HG03457 (cell line): Measurements from ENCODE around the gene MICAL2.

Source experiments
- ATAC-seq: cut with Tn5 transposase; IDR thresholded peaks from one replicate; pipeline ENCODE4 v1.9.1; 2021; ENCODE audit warnings: moderate number of reproducible peaks; ENCODE audit not compliant: unreplicated experiment

The MICAL2 gene

DNA sequence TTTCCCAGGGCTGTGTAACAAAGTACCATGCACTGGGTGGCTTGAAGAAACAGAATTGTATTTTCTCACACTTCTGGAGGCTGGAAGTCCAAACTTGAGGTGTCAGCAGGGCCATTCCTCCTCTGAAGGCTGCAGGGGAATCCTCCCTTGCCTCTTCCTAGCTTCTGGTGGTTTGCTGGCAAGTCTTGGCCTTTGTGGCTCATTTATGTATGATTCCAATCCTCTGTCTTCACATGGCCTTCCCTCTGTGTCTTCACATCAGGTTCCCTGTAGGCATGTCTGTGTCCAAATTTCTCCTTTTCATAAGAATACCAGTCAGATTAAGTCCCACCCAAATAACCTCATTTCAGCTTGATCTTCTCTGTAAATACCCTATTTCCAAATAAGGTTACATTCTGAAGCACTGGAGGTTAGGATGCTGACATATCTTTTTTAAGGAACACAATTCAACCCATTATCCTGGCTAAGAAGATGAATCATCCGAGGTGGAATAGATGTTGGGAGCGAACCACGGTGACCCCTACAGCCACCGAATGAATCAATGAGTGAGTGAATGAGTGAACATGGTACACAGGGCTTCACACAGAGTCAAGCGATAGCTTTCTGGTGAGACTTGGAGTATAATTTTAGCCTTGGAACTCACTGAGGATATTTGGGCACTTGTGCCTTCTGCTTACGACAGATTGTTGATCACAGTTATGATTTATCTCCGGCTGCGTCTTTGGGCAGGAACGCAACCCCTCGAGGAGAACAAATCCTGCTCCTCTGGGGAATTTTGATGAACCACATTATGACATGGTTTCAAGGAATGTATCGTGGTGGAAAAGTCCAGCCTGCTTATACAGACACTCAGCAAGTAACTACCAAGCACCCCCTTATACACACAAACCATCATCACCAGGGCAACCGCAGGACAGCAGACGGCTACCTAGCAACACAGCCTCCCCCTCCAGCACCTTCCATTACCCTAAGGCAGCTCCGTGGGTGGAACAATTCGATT is 34.3 kb upstream of the MICAL2 start:
- ATAC-seq, result no peak

DNA sequence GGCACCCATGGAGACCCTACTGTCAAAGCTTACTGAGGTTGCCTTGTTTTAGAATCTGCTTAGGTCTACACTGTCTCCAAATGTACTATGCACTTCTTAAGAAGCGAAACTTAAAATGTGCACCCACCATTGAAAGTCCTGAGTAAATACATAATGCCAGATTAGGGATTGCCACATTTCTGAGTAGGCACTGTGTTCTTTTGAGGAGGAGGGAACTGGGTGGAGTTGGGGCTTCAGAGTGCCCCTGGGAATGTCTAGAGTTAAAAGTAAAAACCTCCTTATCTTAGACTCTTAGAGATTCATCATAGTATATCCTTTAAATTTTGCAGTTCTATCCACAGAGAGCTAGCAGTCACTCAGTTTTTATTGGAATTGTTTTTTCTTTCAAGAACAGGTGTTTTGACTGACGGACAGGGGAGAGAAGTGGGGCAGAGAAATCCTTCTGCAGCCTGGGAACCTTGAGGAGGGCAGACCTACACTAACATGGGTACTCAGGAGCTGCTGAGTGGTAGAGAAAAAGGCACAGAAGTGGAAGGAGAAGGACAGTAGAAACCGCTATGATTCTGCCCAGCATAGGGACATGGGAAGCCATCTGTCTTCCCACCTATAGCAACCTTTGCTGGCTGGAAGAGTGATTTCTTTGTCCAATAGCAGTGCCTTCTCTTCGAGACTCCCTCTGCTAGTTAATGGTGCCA is 33.4 kb upstream of the MICAL2 start:
- ATAC-seq, result no peak

DNA sequence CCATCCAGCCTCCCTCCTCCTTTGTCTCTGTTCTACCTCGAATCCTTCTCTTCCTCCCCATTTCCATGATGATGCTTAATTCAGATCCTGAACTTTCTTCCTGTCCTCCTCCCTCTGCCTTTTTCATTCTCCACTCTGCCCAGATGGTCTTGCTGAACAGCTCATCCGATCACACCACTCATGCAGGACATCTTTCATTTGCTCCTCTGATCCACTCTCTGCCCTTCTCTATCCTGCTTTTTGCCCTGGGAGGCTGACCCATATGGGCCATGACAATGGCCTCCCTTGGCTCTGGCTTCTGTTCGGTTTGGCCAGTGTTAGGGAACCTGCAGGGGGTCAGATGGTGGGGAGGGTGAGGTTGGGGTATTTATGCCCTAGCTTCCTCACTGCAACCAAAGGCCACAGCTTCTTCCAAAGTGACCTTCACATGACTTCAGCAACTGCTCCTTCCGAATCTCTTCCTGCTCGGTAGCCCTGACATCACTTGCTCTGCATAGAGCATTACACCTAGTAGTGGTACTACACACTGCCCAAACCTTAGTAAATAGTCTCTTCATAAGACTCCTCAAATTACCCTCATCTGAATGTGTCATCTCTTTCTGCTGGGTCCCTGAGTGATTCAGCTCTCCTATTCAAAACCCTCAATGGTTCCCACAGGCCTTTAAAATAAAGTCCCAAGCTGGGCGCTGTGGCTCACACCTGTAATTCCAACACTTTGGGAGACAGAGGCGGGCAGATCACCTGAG is 32.7 kb upstream of the MICAL2 start:
- ATAC-seq, result no peak

DNA sequence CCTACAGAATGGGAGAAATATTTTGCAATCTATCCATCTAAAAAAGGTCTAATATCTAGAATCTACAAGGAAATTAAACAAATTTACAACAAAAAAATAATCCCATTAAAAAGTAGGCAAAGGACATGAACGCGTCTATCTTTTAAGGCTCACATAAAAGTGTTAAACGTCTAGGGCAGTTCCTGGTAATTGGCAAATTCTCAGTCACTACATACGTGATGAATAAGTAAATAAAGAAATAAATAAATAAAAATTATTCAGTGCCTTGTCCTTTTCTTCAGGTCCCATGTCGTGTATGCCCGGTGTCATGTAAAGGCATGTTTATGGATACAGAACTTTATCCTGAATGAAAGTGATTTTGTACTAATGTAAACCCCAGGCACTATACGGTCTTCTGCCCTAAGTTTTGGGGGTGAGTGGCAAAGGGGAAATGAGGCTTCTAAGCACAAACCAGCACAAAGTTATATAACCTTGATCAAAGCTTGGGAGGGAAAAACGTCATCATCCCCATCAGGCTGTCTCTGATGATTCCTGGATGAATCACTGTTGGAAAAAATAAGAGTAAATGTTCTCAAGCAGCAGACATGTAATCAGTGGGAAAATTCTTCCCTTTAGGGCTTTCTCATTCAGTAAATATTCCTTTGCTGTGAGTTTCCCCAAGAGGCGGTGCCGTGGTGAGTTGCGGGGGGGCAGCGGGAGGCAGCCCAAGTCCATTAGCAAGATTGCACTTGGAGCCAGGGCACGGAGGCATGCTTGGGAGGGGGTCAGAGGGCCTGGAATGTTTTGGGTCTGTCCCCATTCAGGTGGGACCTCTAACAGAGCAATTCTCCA is 30.4 kb upstream of the MICAL2 start:
- ATAC-seq, result no peak

DNA sequence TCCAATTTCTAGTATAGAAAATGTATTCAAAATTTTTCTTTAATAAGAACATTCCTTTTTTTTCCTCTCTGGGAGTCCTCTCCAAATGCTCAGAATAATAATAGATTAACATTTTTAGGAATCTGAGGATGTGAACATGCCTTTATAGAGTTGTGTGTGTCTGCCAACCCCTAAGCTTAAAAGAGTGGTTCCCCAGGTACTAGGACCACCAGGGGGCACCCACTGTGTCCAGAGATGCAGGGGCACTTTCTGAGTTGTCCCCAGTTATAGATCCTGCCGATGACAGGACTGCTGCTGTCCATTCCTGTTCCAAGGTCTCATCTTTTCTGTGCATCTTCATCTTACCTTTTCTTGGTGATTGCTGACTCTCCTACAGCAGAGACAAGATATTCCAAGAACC is 27.0 kb upstream of the MICAL2 start:
- no peak for ATAC-seq

DNA sequence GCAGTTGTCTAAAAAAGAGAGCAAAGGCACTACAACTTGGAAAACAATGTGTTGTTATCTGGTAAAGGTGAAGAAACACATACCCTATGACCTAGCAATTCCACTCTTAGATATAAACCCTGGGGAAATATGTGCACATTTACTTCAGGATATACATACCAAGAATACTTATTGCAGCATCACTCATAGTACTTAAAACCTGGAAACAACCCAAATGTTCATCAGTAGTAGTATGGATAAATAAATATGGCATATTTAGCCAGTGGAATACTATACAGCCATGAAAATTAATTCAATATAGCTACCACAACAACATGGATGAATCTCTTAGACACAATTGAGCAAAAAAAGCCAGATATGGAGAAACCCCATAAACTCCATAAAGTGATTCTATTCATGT is 26.1 kb upstream of the MICAL2 start:
- ATAC-seq, result no peak

DNA sequence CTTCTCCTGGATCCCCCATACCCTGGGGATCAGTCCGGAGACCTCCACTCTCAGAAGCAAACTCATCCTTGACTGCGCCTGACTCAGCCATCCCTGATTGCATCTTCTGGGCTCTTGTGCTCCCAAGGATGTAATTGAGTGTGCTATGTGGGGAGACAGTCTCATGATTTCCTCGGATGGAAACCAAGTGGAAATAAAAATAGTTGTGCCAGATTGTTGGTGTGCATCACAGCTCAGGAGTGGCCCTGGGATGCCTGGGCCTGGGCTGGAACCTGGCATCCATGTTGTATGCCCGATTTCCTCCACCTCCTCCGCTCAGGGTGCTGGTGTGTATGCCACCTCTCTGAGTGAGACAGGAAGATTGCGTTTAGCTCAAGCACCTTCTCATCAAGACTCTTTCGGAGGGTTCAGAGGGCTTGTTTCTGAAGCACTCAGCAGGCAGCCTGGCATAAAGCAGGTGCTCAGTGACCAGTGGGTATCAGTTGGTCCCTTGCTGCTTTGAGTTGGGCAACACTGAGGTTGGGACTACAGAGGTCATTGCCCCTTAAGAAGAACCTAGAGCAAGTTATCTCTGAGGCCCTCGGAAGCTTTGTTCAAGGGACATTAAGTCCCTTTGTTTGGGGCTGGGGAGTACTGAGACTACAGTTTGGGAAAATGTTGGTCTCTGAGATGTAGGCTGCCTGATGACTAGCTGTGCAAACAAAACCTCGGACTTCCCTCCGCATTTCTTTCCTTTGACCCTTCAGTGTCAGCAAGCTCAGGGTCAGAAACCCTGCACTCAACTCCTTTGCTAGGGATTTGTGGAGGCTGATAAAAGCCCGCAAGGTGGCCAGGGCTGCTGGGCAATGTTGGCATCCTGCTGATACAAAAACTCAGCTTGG is 24.8 kb upstream of the MICAL2 start:
- ATAC-seq, result no peak

DNA sequence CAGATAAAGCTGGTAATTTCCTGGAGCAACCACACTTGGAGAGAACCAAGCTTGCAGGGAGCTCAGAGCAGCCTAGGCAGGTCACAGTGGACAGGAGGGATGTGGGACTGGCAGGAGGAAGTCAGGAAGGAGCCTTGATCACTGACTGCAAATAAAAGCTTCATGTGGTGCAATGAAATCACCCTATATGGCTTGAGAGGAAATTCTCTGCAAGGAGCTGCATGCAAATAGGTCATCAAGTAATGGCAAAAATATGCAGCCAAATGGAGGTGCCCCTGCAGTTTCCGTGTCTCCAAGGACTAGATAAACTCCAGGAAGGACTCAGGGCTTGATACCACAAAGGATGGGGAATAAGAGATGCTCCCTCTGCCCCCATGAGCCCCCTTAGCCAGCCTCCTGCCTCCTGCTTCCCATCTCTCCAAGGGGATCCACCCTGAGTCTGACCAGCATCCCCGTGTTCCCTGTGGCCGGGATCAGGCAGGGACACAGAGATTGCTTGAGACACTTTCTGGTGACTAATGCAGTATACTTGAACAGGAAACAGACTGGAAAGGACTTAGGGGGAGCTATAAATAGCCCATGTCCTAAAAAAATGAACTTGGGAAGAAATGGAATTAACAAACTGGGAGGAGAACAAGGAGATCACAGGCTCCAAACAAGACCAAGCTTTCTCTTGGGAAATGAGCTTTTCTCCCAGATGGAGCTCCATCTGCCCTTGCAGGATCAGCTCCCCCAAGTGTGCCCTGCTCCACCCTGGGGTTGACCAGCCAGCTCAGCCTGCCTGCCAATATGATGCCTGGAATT is 23.9 kb upstream of the MICAL2 start:
- ATAC-seq, result no peak

DNA sequence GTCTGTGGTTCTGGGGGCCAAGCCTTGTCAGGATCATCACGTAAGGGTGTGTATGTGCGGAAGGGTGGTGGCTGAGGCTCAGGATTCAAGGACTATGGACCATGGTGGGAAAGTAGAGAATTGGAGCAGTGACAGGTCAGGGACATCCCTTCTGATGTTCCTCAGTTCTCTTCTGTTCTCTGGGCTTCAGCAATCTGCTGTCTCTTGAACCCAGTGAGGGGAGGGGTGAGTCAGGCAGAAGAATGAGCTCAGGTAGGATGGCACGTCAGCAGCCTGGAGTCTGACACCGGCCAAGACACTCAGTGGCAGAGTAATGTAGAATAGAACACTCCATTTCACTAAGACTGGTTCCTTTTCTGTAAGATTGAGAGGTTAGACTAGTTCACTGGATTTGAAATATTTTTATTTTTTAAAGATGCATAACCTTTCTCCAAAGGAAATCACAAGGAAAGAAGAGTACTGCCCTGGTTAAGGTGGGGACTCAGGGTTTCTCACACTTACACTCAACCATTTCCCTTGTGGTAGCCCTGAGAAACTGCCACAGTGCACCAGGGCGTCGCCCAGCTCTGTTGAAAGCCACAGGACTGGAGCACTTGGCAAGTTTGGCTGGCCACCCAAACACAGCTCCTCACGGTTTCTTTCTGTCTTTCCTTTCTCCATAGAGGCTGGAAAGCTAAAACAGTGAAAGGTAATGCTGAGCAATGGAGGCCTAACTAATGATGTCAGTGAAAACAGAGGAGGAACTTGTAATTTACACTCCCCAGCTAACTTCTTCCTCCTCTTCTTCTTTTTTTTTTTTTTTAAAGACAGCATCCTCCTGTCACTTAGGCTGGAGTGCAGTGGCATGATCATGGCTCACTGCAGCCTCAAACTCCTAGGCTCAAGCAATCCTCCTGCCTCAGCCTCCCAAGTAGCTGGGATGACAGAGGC is 23.1 kb upstream of the MICAL2 start:
- peak; percentile 67 for ATAC-seq

DNA sequence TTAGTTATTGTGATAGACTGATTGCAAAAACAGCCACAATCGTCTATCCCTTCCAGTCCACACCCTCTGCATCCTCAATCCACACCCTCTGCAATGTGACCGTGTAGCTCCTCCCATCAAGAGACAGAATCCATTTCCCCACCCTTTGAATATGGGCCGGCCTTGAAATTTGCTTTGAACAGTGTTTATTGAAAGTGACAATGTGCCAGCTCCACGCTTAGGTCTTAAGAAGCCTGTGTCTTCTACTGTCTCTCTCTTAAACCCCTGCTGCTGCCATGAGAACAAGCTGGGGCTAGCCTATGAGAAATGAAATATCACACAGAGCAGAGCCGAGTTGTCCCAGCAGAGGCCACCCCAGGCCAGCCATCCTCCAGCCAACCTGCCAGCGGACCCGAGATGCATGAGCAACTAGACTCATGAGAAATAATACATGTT is 22.3 kb upstream of the MICAL2 start:
- no peak for ATAC-seq

DNA sequence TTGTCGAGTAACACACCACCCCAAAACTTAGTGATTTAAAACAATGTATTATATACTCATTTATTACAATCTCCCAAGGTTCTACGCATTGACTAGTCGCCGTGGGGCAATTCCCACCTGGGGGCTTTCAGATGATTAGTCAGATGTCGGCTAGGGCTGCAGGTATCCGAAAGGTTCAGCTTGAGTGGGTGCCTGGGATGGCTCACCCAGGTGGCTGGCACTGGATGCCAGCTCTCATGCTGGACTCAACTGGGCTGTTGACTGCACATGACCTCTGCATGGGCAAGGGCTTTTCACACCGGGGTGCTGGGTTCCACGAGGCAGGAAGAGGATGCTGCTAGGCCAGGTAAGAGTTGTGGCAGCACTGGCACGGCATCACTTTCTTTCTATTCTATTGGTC is 21.9 kb upstream of the MICAL2 start:
- no peak for ATAC-seq

DNA sequence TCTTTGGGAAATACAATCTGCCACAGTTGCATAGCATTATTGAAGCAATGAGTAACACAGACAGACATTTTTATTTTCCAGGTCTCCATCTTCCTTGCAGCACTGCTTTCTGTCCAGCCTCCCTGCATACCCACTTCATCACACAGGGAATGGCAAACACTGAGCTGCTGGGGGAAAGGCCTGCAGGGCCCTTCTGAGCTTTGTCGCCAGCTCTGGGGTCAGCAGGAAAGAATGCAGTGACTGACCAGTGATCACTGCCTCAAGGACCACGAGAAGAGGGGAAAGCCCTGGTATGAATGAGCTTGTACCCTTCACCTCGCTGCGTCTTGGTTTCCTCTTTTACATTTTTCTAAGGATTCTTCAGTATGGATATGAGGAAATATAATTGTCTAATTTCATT is 21.3 kb upstream of the MICAL2 start:
- no peak for ATAC-seq

DNA sequence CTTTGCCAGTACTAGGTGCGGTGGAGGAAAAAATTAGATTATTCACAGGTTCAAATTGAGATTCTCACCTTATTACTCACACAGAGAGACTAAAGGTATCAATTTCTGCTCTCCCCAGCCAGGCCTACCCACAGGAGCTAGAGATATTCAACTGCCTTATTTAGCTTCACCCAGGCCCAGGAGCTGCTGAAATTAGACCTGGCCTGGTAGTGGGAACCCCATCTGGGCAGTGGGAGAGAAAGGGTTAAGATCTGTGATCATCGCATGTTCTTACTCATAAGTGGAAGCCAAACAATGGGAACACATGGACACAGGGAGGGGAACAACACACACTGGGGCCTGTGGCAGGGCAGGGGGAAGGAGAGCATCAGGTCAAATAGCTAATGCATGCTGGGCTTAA is 20.9 kb upstream of the MICAL2 start:
- no peak for ATAC-seq

DNA sequence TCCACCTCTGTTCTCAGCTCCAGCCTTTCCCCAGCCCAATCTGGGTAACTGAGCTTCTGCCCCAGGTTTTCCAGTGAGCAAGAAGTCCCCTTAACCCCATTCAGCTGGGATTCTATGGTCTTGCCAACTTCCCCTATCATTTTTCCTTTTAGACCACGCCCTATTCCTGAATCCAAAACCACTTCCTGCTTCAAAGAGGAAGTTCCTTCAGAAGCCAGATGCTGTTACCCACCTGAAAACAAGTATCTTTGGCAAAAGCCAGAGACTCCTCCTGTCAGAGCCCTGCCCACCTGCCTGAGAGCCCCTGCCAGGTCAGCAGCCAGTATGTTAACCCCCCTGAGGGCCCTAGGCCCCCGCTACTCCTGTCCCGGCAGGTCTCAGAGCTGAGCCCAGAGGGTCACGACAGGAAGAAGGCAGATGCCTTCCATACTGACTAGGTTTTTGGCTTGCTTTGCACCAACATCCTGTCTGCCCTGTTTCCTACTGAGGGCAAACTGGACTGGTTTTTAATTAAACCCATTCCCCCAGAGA is 20.3 kb upstream of the MICAL2 start:
- no peak for ATAC-seq

DNA sequence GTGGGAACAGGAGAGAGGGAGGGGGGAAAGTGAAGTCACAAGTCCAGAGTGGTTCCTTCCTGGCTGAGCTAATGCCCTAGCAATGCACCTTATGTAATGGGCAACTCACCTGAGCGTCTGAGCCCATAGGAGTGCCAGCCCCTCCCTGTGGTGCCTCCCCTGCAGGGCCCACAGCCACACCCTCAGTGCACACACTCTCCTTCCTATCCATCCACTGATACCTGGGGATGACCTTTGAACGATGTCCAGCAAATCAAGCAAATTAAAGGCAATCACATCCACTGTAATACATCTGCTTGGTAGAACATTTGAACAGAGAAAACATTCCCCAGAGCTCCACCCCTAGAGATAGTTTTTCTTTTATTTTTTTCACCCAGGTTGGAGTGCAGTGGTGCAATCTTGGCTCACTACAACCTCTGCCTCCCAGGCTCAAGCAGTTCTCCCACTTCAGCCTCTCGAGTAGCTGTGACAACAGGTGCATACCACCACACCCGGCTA is 19.6 kb upstream of the MICAL2 start:
- no peak for ATAC-seq

DNA sequence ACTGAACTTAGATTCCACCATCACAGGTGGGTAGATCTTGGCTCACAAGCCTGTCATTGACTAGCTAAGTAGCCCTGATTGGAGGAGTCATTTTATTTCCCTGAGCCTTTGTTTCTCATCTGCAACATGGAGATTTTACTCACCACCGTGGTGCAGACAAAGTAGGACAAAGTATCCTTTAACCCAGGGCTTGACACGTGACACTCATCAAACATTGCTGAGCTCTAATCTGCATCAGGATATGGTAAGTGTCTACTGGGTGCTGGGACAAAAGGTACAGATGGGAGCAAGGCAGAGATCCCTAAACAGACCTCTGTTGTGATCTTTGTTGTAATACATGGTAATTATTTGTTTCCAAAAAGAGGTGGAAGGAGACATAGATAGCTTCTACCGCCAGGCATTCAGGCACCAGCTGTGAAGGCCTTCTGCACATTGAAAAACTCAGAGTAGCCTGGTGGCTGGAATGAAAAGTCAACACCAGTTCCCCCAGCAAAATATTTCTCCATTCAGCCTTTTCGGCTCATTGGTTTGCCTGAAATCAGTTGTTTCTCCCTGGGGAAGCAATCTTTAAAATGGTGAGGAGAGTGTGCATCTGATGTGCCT is 18.3 kb upstream of the MICAL2 start:
- ATAC-seq, result no peak

DNA sequence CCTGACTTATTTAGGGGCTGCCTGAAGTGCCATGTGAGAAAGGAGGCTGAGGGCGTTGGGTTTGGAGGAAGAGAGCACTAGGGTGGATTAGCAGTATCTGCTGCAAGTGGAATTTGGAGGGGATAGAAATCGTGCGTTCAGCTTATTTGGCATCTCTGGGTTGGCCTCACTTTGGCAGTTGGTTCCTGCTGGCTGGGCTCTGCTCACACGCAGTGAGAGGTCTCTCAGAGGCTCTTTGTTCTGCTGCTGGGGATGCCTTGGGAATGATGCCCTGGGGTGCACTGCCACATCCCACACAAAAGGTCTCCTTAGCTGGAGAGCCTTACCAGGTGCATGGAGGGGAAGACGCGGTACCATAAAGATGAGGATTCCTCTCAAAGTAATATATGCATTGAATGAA is 17.7 kb upstream of the MICAL2 start:
- ATAC-seq, result no peak
